HG03139 (cell line): ENCODE results near the gene EIF2B5.
"Not testable (repeated sequence)": the region's sequence is repeated elsewhere in the genome, so short reads cannot be mapped to it uniquely, and the experiment has no call there.

Source experiments
- ATAC-seq: cut with Tn5 transposase; IDR thresholded peaks from one replicate; pipeline ENCODE4 v1.9.1; 2021; ENCODE audit not compliant: unreplicated experiment

The EIF2B5 gene

GRCh38 chr3:184135149-184135910 lies at the start of gene EIF2B5:
TSS of gene EIF2B5 (plus strand) at chr3:184135358. CDS start at chr3:184135386, 28 bp downstream.
- peak; percentile 82 for ATAC-seq

GRCh38 chr3:184085389-184085852 lies 49.7 kb upstream of the EIF2B5 start:
- ATAC-seq, result no peak

- ATAC-seq, result no peak
Measured at GRCh38 chr3:184092199-184092598, 43.0 kb upstream of the EIF2B5 start.

- ATAC-seq, result no peak
Measured at GRCh38 chr3:184096811-184097383, 38.3 kb upstream of the EIF2B5 start, which contains the start of gene HTR3E. TSS of gene HTR3E (plus strand) at chr3:184097064. CDS start at chr3:184097530, 466 bp downstream.

- ATAC-seq, result no peak
Measured at GRCh38 chr3:184097556-184097955, 37.6 kb upstream of the EIF2B5 start.

GRCh38 chr3:184099806-184100686 lies 35.1 kb upstream of the EIF2B5 start:
- no peak for ATAC-seq

- no peak for ATAC-seq
Measured at GRCh38 chr3:184110316-184110725, 24.8 kb upstream of the EIF2B5 start.

- no peak for ATAC-seq
Measured at GRCh38 chr3:184116017-184116416, 19.1 kb upstream of the EIF2B5 start.

- ATAC-seq, result no peak
Measured at GRCh38 chr3:184117636-184118035, 17.5 kb upstream of the EIF2B5 start.

- ATAC-seq, result not testable (repeated sequence)
Measured at GRCh38 chr3:184121031-184121430, 14.1 kb upstream of the EIF2B5 start.

- no peak for ATAC-seq
Measured at GRCh38 chr3:184126006-184126405, 9.2 kb upstream of the EIF2B5 start.

- no peak for ATAC-seq
Measured at GRCh38 chr3:184129012-184129411, 6.1 kb upstream of the EIF2B5 start.

GRCh38 chr3:184132945-184133344 lies 2.2 kb upstream of the EIF2B5 start:
- no peak for ATAC-seq

- ATAC-seq, result no peak
Measured at GRCh38 chr3:184133840-184134745, 1.1 kb upstream of the EIF2B5 start.

- ATAC-seq, result no peak
Measured at GRCh38 chr3:184134746-184135148, 411 bp upstream of the EIF2B5 start.

GRCh38 chr3:184135911-184136260 lies 728 bp downstream of the EIF2B5 start:
- ATAC-seq, result no peak

GRCh38 chr3:184140436-184140835 lies 5.3 kb downstream of the EIF2B5 start:
- no peak for ATAC-seq

GRCh38 chr3:184142199-184142598 lies 7.0 kb downstream of the EIF2B5 start:
- no peak for ATAC-seq

- no peak for ATAC-seq
Measured at GRCh38 chr3:184143327-184143726, 8.2 kb downstream of the EIF2B5 start.

- ATAC-seq, result no peak
Measured at GRCh38 chr3:184144505-184144904, 9.3 kb downstream of the EIF2B5 start.
